H1 (cell line): ENCODE results near the gene DCDC1. TPM values are rescaled to one million over a fixed set of nuclear protein-coding genes. Genes with fewer than 3 reads are reported as not detected.
A peak's percentile ranks its signal among the peaks of the same experiment; 100 is the strongest.

Experiments
- CHD7 ChIP-seq: fragments of 300-600 bp; sonication (generic); IDR thresholded peaks from 2 replicates; pipeline ENCODE4 v1.7.1; 2012; ENCODE audit warnings: low read length, moderate library complexity, mild to moderate bottlenecking, inconsistent platforms; ENCODE audit not compliant: insufficient replicate concordance
- GABPA ChIP-seq: IDR thresholded peaks from 2 replicates; pipeline ENCODE4 v1.6.1; 2011; ENCODE audit warnings: mild to moderate bottlenecking, low read length, moderate library complexity, borderline replicate concordance; ENCODE audit not compliant: insufficient read depth
- HDAC2 ChIP-seq, 2 experiments: fragments of 300-600 bp in 1 of 2; sonication (generic) in 1 of 2; IDR thresholded peaks; 2 replicates each; pipeline ENCODE4 v1.6.1; 2011 to 2012; ENCODE audit warnings: low read depth in 2 of 2, low read length in 2 of 2, mild to moderate bottlenecking in 2 of 2, moderate library complexity in 2 of 2, borderline replicate concordance in 1 of 2, inconsistent platforms in 1 of 2
- NRF1 ChIP-seq: IDR thresholded peaks from 2 replicates; pipeline ENCODE4 v1.6.1; 2011; ENCODE audit warnings: mild to moderate bottlenecking, low read depth, low read length, improper control_type of control experiment
- TEAD4 ChIP-seq: IDR thresholded peaks from 2 replicates; pipeline ENCODE4 v1.6.1; 2012; ENCODE audit warnings: low read depth, low read length, inconsistent platforms, mixed read lengths
- polyA plus RNA-seq, 7 experiments: library from polyadenylated mRNA; depleted of rRNA in 3 of 7; stranded (reverse) in 5 of 7; unstranded in 2 of 7; fragments of >200 nt in 5 of 7; fragments of 200-250 nt in 2 of 7; gene quantifications; 1 replicate in 5 of 7; 2 replicates in 1 of 7; 4 replicates in 1 of 7; pipeline versions ENCODE4 v1.2.1 to v1.2.3, GENCODE V29; 2011 to 2013; ENCODE audit warnings: missing spikeins in 2 of 7, mixed read lengths in 2 of 7
- total RNA-seq: library from RNA; stranded (reverse); fragmentation: NEBNext Ultra II Directional; extraction: Animal tissue kit (Norgen Biotek cat#: 25700); gene quantifications from 2 replicates; pipeline ENCODE4 v1.2.1, GENCODE V29; 2021

Gene DCDC1
- total and polyA plus RNA-seq, 2 of the 8 experiments (the other 6 are each of a cell fraction or from before 2014, with no cell fraction given): 0.15 to 0.56 TPM

DNA sequence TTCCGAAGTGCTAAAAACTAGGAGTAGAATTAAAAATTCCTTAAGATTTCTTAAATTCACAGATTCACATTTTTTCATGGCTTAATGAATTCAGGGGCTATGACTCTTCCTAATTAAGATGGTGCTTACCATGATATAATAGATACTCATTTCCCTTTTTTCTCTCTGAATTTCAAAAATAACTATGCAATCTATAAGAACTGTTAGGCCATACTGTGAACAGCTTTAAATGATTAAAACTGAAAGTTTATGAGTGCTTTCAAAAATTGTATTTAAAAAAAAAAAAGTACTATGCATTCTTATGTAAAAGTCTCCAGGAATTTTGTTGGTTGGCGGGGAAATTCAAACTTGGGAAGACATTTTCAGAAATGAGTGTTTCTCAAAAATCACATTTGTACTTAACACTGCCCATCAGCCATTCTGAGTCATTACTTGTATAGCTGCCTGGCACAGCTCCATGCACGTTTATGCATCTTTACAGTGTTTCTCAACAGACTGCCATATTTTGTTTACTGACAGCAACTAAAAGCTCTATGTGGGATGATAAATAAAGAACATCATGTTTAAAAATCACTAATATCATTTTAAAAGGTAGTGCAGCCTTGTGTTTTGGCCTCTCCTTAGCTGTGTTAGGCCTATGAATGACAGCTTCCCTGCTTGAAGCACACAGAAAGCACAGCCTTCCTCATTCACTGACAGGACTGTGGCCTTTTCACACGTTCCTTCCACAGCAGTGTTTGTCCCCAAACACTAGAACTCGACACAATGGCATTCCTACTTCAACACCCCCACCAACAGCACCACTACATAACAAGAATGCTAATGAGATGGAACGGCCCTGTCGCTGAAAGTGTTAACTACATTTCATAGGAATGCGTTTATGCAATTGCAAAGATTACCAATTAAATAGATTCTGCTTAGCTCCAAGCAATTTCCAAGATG lies 131.4 kb downstream of the DCDC1 start (continued):
- TF ChIP-seq CHD7 (peak; percentile 53), HDAC2 (IDR thresholded peaks at IDR 0.05; ENCODE audit: borderline replicate concordance in 1 of 2, low read depth in 2 of 2, low read length in 2 of 2) (0 out of 4 replicates have a peak, but pooled peaks of 1 of the 2 experiments have one; percentile 57), GABPA (no peak), NRF1 (no peak), TEAD4 (peak; percentile 85)
